Kidney capillary endothelial cell (primary cell): ENCODE data around the gene AMFR.
"Not testable (repeated sequence)": the region's sequence is repeated elsewhere in the genome, so short reads cannot be mapped to it uniquely, and the experiment has no call there.

Source experiments
- DNase-seq: peaks from one replicate; pipeline ENCODE4 v3.0.0-alpha.2; 2018; ENCODE audit warnings: low spot score

Gene AMFR

GRCh38 chr16:56423584-56424403 lies 1.6 kb downstream of the AMFR start:
- DNase-seq = no peak

- DNase-seq = no peak
Measured at GRCh38 chr16:56422896-56423441, 2.4 kb downstream of the AMFR start.

GRCh38 chr16:56421976-56422669 lies 3.2 kb downstream of the AMFR start:
- no peak for DNase-seq

- no peak for DNase-seq
Measured at GRCh38 chr16:56421313-56421712, 4.0 kb downstream of the AMFR start.

- no peak for DNase-seq
Measured at GRCh38 chr16:56420613-56421012, 4.7 kb downstream of the AMFR start.

- no peak for DNase-seq
Measured at GRCh38 chr16:56419740-56420548, 5.4 kb downstream of the AMFR start.

GRCh38 chr16:56417138-56417537 lies 8.2 kb downstream of the AMFR start:
- no peak for DNase-seq

GRCh38 chr16:56415875-56416274 lies 9.5 kb downstream of the AMFR start:
- no peak for DNase-seq

- DNase-seq = no peak
Measured at GRCh38 chr16:56414366-56414765, 11.0 kb downstream of the AMFR start.

GRCh38 chr16:56413381-56413780 lies 12.0 kb downstream of the AMFR start:
- DNase-seq = no peak

GRCh38 chr16:56411624-56412023 lies 13.7 kb downstream of the AMFR start:
- no peak for DNase-seq

- no peak for DNase-seq
Measured at GRCh38 chr16:56411123-56411522, 14.2 kb downstream of the AMFR start.

- DNase-seq = no peak
Measured at GRCh38 chr16:56409195-56409594, 16.1 kb downstream of the AMFR start.

- DNase-seq = no peak
Measured at GRCh38 chr16:56408379-56409098, 16.8 kb downstream of the AMFR start.

- no peak for DNase-seq
Measured at GRCh38 chr16:56405977-56406672, 19.2 kb downstream of the AMFR start.

GRCh38 chr16:56401482-56401881 lies 23.9 kb downstream of the AMFR start:
- no peak for DNase-seq

- DNase-seq = no peak
Measured at GRCh38 chr16:56400458-56400857, 24.9 kb downstream of the AMFR start.

- no peak for DNase-seq
Measured at GRCh38 chr16:56399486-56399885, 25.9 kb downstream of the AMFR start.

GRCh38 chr16:56399047-56399446 lies 26.3 kb downstream of the AMFR start:
- DNase-seq = no peak

GRCh38 chr16:56396724-56397123 lies 28.6 kb downstream of the AMFR start:
- DNase-seq = not testable (repeated sequence)

GRCh38 chr16:56389554-56389953 lies 35.8 kb downstream of the AMFR start:
- DNase-seq = no peak
